IMR-90 (cell line): ENCODE results near the gene FMN1.

ENCODE experiments used
- BHLHE40 ChIP-seq: fragments of 150-350 bp; IDR thresholded peaks from 2 replicates; pipeline ENCODE4 v1.6.1; 2016; ENCODE audit warnings: mild to moderate bottlenecking, low read depth, low read length
- CEBPB ChIP-seq: IDR thresholded peaks from 2 replicates; pipeline ENCODE4 v1.6.1; 2012; ENCODE audit warnings: low read depth, low read length, improper control_type of control experiment
- CHD1 ChIP-seq: IDR thresholded peaks from 2 replicates; pipeline ENCODE4 v1.6.1; 2012; ENCODE audit warnings: low read depth, low read length, improper control_type of control experiment
- CTCF ChIP-seq: conservative IDR thresholded peaks from 2 replicates; pipeline ENCODE4 v1.5.1; 2012; ENCODE audit warnings: mild to moderate bottlenecking, low read depth, low read length, improper control_type of control experiment
- FOS ChIP-seq: fragments of 150-350 bp; IDR thresholded peaks from 2 replicates; pipeline ENCODE4 v1.6.1; 2016; ENCODE audit warnings: low read depth, low read length
- MAFK ChIP-seq: IDR thresholded peaks from 2 replicates; pipeline ENCODE4 v1.6.1; 2012; ENCODE audit warnings: low read depth, low read length, improper control_type of control experiment
- MAZ ChIP-seq: IDR thresholded peaks from 2 replicates; pipeline ENCODE4 v1.6.1; 2012; ENCODE audit warnings: low read depth, mild to moderate bottlenecking, low read length, improper control_type of control experiment, moderate library complexity, borderline replicate concordance
- POLR2A ChIP-seq: IDR thresholded peaks from 2 replicates; pipeline ENCODE4 v1.6.1; 2012; ENCODE audit warnings: mild to moderate bottlenecking, low read depth, low read length
- RAD21 ChIP-seq: IDR thresholded peaks from 2 replicates; pipeline ENCODE4 v1.6.1; 2012; ENCODE audit warnings: low read length, improper control_type of control experiment
- RFX5 ChIP-seq: IDR thresholded peaks from 2 replicates; pipeline ENCODE4 v1.8.0; 2012; ENCODE audit warnings: low read depth, mild to moderate bottlenecking, low read length, moderate library complexity
- SMC3 ChIP-seq: fragments of 150-350 bp; IDR thresholded peaks from 2 replicates; pipeline ENCODE4 v1.6.1; 2016; ENCODE audit warnings: low read depth, mild to moderate bottlenecking, antibody characterized with exemption, low read length, moderate library complexity
- USF2 ChIP-seq: fragments of 150-350 bp; IDR thresholded peaks from 2 replicates; pipeline ENCODE4 v1.6.1; 2017; ENCODE audit warnings: mild to moderate bottlenecking, antibody characterized with exemption, low read length, low read depth

GRCh38 chr15:33211176-33211808, 16.8 kb upstream of the FMN1 start:
- TF ChIP-seq CTCF (no peak), MAZ (no peak), POLR2A (no peak), CEBPB (no peak), SMC3 (no peak), BHLHE40 (no peak), RAD21 (no peak), CHD1 (no peak), USF2 (no peak), RFX5 (no peak), FOS (no peak), MAFK (no peak)
